Stomach (tissue), 4 donors: Measurements from ENCODE around the gene GPBAR1.

Source experiments
- POLR2A ChIP-seq, 4 donors: fragments of 450-650 bp; IDR thresholded peaks; one replicate each; pipeline ENCODE4 v1.6.1; 2016; ENCODE audit warnings: antibody characterized with exemption in 4 of 4, control low read depth in 2 of 4, mild to moderate bottlenecking in 1 of 4, moderate library complexity in 1 of 4
- TF ChIP-seq, protein P1 (sequence below), 7 experiments: fragments of 450-650 bp in 4 of 7; fragments of 200-600 bp in 3 of 7; sonication (generic) in 3 of 7; IDR thresholded peaks; one replicate each; pipeline ENCODE4 v1.5.1; 2016 to 2019; ENCODE audit warnings: antibody characterized with exemption in 7 of 7, control low read depth in 2 of 7, mild to moderate bottlenecking in 1 of 7

DNA sequence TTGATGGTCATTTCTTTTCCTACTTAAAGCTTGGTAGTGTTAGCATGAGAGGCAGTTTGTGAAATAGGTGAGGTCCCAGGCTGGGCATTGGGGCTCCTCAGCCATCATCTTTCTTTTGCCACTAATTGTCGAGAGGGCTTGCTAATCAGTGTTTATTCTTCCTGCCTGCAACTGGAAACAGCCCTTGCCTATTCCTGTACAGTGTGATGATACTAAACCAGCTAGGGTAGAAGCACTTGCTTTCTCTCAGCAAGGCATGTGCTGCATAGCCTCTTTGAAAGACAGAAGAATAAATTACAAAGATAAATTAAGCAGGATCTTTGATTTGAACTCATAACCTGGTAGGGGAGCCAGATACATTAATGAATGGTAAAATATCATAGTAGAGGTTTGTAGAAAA is 16.6 kb upstream of the GPBAR1 start:
- TF ChIP-seq, protein P1, sequence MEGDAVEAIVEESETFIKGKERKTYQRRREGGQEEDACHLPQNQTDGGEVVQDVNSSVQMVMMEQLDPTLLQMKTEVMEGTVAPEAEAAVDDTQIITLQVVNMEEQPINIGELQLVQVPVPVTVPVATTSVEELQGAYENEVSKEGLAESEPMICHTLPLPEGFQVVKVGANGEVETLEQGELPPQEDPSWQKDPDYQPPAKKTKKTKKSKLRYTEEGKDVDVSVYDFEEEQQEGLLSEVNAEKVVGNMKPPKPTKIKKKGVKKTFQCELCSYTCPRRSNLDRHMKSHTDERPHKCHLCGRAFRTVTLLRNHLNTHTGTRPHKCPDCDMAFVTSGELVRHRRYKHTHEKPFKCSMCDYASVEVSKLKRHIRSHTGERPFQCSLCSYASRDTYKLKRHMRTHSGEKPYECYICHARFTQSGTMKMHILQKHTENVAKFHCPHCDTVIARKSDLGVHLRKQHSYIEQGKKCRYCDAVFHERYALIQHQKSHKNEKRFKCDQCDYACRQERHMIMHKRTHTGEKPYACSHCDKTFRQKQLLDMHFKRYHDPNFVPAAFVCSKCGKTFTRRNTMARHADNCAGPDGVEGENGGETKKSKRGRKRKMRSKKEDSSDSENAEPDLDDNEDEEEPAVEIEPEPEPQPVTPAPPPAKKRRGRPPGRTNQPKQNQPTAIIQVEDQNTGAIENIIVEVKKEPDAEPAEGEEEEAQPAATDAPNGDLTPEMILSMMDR (IDR thresholded peaks at IDR 0.05): no peak
- no peak for TF ChIP-seq POLR2A (IDR thresholded peaks at IDR 0.05)
